Measurements from ENCODE around the gene UQCC2. TPM values are rescaled to one million over a fixed set of nuclear protein-coding genes. Genes with fewer than 3 reads are reported as not detected.

UQCC2 gene
- total and polyA plus RNA-seq, 2 of the 8 experiments (the other 6 are each of a cell fraction or from before 2014, with no cell fraction given): 52.1 to 104 TPM

DNA sequence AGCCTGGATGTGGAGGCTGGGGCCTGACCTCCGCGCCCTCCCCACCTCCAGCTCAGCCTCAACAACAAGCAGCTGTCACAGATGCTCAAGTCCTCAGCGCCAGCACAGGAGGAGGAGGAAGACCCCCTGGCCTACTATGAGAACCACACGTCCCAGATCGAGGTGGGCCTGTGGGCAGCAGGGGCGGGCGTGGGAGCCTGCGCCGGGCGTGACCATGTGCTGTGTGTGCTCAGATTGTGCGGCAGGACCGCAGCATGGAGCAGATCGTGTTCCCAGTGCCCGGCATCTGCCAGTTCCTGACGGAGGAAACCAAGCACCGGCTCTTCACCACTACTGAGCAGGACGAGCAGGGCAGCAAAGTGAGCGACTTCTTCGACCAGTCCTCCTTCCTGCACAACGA is 23.5 kb downstream of the UQCC2 start:
- Histone ChIP-seq H3K23ac (ENCODE audit: insufficient read length) (no peak overlapping the region), H3K4me1 (replicated peaks in 1 of 4; ENCODE audit: control insufficient read depth in 3 of 4, insufficient read depth in 4 of 4, low read length in 3 of 4) (peaks cover 0 to 5% (median 1%) of the 10 kb centered on the region in 4 experiments; a peak in 3 of 7 replicates), H3K9me3 (ENCODE audit: insufficient read depth in 2 of 2, low read depth in 1 of 2, low read length in 1 of 2) (no peaks in the 10 kb centered on the region), H3K56ac (replicated peaks; ENCODE audit: insufficient read length, low read depth, low read length) (no peak overlapping the region), H4K91ac (replicated peaks; ENCODE audit: insufficient read length, low read length) (no peak overlapping the region), H2BK120ac (replicated peaks; ENCODE audit: low read depth, low read length) (no peak overlapping the region), H3K4me3 (ENCODE audit: extremely low read depth in 1 of 4, insufficient read depth in 2 of 4, low read depth in 3 of 4, low read length in 4 of 4) (no peak overlapping the region), H3K23me2 (ENCODE audit: low read depth, low read length) (no peaks in the 10 kb centered on the region), H4K5ac (ENCODE audit: insufficient read length, low read depth, low read length) (no peak overlapping the region), H3K9ac (replicated peaks in 1 of 4; ENCODE audit: extremely low read depth in 1 of 4, low read depth in 3 of 4, low read length in 3 of 4) (no peak overlapping the region), H2BK12ac (ENCODE audit: low read depth, low read length) (no peak overlapping the region), H2AFZ (ENCODE audit: low read length) (no peak overlapping the region), H3K14ac (ENCODE audit: insufficient read length) (no peak overlapping the region), H3K18ac (ENCODE audit: extremely low read depth, low read length) (no peak overlapping the region), H3K36me3 (ENCODE audit: control insufficient read depth in 2 of 4, insufficient read depth in 4 of 4, low read length in 3 of 4) (peaks cover 17 to 56% (median 52%) of the 10 kb centered on the region in 4 experiments; a peak in 7 of 8 replicates), H3K27ac (ENCODE audit: low read depth, low read length) (no peak overlapping the region), H3K79me1 (ENCODE audit: low read depth, low read length) (no peaks in the 10 kb centered on the region), H4K20me1 (replicated peaks in 1 of 2; ENCODE audit: control insufficient read depth in 1 of 2, insufficient read depth in 2 of 2, low read length in 2 of 2) (peaks cover 0 to 10% of the 10 kb centered on the region in 2 experiments), H3K27me3 (replicated peaks in 1 of 4; ENCODE audit: control insufficient read depth in 3 of 4, extremely low read depth in 1 of 4, insufficient read depth in 3 of 4, low read length in 3 of 4) (no peaks in the 10 kb centered on the region), H2AK5ac (ENCODE audit: low read depth, low read length) (no peak overlapping the region), H2BK15ac (ENCODE audit: low read length) (no peak overlapping the region), H4K8ac (ENCODE audit: extremely low read depth, insufficient read depth, low read length) (no peak overlapping the region), H2BK20ac (ENCODE audit: low read length) (no peak overlapping the region), H3K4me2 (ENCODE audit: insufficient read depth in 1 of 2, low read depth in 2 of 2, low read length in 2 of 2) (no peak overlapping the region), H3K4ac (replicated peaks; ENCODE audit: insufficient read length, low read depth, low read length) (no peak overlapping the region), H3K79me2 (ENCODE audit: control insufficient read depth in 1 of 2, insufficient read depth in 2 of 2, low read length in 2 of 2) (no peaks in the 10 kb centered on the region), H2BK5ac (ENCODE audit: low read depth, low read length) (no peak overlapping the region)
- DNase-seq (ENCODE audit: low read depth in 1 of 2, low spot score in 2 of 2) (no peak), FAIRE-seq (no peak)
- POLR2A ChIA-PET (ENCODE audit: partially characterized antibody): interaction anchor here (1.8 kb wide), 1 partner anchor 9 kb away, joined by 6 read pairs; no protein-coding TSS in a partner anchor
- CTCF ChIA-PET (ENCODE audit: partially characterized antibody): interaction anchor here (1.0 to 2.7 kb wide), 7 partner anchors 13 to 317 kb away, joined by 3 to 18 read pairs (median 5); no protein-coding TSS in a partner anchor
- 96% methylated on average over 12 of the region's 20 CpGs; no CpG with 5 or more reads in 1 of the 2 experiments for WGBS, 2 experiments (ENCODE audit: extremely low coverage in 1 of 2, insufficient coverage in 1 of 2, insufficient read length in 1 of 2, insufficient replicate concordance in 2 of 2, low coverage in 1 of 2, low lambda C conversion rate in 2 of 2, missing lambda C conversion rate in 1 of 2)
- TF ChIP-seq RXRA (IDR thresholded peaks at IDR 0.05; ENCODE audit: insufficient read depth, low read depth, low read length) (no peak), HDAC6 (IDR thresholded peaks at IDR 0.05; ENCODE audit: low read depth, low read length) (no peak), SIX5 (IDR thresholded peaks at IDR 0.05; ENCODE audit: low read depth, low read length) (no peak), SRF (IDR thresholded peaks at IDR 0.05; ENCODE audit: low read depth, low read length) (no peak), PHF8 (conservative IDR thresholded peaks at IDR 0.05; ENCODE audit: low read depth, low read length) (no peak), TEAD4 (IDR thresholded peaks at IDR 0.05; ENCODE audit: low read depth, low read length) (no peak), EGR1 (IDR thresholded peaks at IDR 0.05; ENCODE audit: borderline replicate concordance, low read depth, low read length) (no peak), YY1 (IDR thresholded peaks at IDR 0.05; ENCODE audit: low read depth, low read length) (no peak), CBX5 (IDR thresholded peaks at IDR 0.05; ENCODE audit: low read depth, low read length) (no peak), TAF7 (optimal IDR thresholded peaks at IDR 0.05; ENCODE audit: borderline replicate concordance, low read depth, low read length) (no peak), EZH2 (IDR thresholded peaks at IDR 0.05; ENCODE audit: low read depth, low read length, severe bottlenecking) (no peak), CEBPB (IDR thresholded peaks at IDR 0.05; ENCODE audit: low read depth, low read length) (no peak), BACH1 (IDR thresholded peaks at IDR 0.05; ENCODE audit: low read length) (no peak), SP1 (IDR thresholded peaks at IDR 0.05; ENCODE audit: low read depth, low read length) (no peak)
- TF ChIP-seq, protein P1, sequence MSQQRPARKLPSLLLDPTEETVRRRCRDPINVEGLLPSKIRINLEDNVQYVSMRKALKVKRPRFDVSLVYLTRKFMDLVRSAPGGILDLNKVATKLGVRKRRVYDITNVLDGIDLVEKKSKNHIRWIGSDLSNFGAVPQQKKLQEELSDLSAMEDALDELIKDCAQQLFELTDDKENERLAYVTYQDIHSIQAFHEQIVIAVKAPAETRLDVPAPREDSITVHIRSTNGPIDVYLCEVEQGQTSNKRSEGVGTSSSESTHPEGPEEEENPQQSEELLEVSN (IDR thresholded peaks at IDR 0.05): no peak
